ENCODE data around the gene APPL1.

- TF ChIP-seq REST (IDR thresholded peaks at IDR 0.05; ENCODE audit: borderline replicate concordance) (no peak), REST (CRISPR knock-in tag; IDR thresholded peaks at IDR 0.05; ENCODE audit: low read depth) (no peak), POLR2AphosphoS2 (IDR thresholded peaks at IDR 0.05; ENCODE audit: low read length) (no peak), XRCC5 (IDR thresholded peaks at IDR 0.05; ENCODE audit: low read depth, low read length) (no peak), NFXL1 (CRISPR knock-in tag; IDR thresholded peaks at IDR 0.05) (no peak), RBM22 (IDR thresholded peaks at IDR 0.05; ENCODE audit: low read depth, low read length, poor library complexity, severe bottlenecking) (no peak)
- TF ChIP-seq, protein P1, sequence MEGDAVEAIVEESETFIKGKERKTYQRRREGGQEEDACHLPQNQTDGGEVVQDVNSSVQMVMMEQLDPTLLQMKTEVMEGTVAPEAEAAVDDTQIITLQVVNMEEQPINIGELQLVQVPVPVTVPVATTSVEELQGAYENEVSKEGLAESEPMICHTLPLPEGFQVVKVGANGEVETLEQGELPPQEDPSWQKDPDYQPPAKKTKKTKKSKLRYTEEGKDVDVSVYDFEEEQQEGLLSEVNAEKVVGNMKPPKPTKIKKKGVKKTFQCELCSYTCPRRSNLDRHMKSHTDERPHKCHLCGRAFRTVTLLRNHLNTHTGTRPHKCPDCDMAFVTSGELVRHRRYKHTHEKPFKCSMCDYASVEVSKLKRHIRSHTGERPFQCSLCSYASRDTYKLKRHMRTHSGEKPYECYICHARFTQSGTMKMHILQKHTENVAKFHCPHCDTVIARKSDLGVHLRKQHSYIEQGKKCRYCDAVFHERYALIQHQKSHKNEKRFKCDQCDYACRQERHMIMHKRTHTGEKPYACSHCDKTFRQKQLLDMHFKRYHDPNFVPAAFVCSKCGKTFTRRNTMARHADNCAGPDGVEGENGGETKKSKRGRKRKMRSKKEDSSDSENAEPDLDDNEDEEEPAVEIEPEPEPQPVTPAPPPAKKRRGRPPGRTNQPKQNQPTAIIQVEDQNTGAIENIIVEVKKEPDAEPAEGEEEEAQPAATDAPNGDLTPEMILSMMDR (IDR thresholded peaks at IDR 0.05 in 2 of 3, conservative IDR thresholded peaks at IDR 0.05 in 1 of 3; ENCODE audit: insufficient read depth in 2 of 3, low read depth in 1 of 3, low read length in 3 of 3) = no peak
- TF ChIP-seq, protein P2, sequence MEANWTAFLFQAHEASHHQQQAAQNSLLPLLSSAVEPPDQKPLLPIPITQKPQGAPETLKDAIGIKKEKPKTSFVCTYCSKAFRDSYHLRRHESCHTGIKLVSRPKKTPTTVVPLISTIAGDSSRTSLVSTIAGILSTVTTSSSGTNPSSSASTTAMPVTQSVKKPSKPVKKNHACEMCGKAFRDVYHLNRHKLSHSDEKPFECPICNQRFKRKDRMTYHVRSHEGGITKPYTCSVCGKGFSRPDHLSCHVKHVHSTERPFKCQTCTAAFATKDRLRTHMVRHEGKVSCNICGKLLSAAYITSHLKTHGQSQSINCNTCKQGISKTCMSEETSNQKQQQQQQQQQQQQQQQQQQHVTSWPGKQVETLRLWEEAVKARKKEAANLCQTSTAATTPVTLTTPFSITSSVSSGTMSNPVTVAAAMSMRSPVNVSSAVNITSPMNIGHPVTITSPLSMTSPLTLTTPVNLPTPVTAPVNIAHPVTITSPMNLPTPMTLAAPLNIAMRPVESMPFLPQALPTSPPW (CRISPR knock-in tag; IDR thresholded peaks at IDR 0.05) = no peak
- TF ChIP-seq, protein P3, sequence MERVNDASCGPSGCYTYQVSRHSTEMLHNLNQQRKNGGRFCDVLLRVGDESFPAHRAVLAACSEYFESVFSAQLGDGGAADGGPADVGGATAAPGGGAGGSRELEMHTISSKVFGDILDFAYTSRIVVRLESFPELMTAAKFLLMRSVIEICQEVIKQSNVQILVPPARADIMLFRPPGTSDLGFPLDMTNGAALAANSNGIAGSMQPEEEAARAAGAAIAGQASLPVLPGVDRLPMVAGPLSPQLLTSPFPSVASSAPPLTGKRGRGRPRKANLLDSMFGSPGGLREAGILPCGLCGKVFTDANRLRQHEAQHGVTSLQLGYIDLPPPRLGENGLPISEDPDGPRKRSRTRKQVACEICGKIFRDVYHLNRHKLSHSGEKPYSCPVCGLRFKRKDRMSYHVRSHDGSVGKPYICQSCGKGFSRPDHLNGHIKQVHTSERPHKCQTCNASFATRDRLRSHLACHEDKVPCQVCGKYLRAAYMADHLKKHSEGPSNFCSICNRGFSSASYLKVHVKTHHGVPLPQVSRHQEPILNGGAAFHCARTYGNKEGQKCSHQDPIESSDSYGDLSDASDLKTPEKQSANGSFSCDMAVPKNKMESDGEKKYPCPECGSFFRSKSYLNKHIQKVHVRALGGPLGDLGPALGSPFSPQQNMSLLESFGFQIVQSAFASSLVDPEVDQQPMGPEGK (CRISPR knock-in tag; IDR thresholded peaks at IDR 0.05; ENCODE audit: borderline replicate concordance) = no peak
Measured at GRCh38 chr3:57230006-57230405, 2.5 kb downstream of the APPL1 start.

All from K562 (cell line).